Limb (tissue), 2 donors: ENCODE data around the gene CRYBA4.

Experiments
- DNase-seq, 2 donors: peaks; one replicate each; pipeline ENCODE4 v3.0.0-alpha.2; 2016; ENCODE audit errors: extremely low spot score in 2 of 2

The CRYBA4 gene

GRCh38 chr22:26624803-26625202 lies 3.0 kb downstream of the CRYBA4 start:
- no peak for DNase-seq

DNA sequence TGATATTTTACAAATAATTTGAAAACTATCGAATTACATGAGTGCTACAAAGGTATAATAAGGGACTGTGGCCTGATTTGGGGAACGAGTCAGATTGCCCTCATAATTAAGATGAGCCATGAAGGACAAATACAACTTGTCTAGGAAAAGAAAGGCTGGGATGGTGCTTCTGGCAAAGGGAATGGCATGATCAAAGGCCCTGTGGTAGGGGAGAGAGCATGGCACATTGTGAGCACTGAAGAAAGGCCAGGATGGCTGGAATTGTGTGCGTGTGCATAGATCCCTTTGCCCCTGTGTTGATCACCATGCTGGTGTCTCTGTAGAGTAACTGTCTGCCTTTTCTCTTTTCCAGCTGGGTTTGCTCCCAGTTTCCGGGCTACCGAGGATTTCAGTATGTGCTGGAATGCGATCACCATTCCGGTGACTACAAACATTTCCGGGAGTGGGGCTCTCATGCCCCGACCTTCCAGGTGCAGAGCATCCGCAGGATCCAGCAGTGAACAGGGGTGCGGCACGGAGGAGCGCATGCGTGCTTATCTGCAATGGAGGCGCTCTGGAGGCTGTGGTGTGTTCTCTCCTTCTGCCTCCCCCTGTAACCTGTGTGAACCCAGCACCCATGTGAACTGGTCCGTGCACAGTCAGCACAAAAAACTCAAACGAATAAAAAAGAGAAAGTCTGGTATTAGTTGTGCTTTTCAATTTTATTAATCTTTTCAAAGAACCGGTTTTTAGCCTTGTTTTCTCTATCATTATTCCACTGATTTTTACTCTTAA lies 8.4 kb downstream of the CRYBA4 start:
- no peak for DNase-seq

DNA sequence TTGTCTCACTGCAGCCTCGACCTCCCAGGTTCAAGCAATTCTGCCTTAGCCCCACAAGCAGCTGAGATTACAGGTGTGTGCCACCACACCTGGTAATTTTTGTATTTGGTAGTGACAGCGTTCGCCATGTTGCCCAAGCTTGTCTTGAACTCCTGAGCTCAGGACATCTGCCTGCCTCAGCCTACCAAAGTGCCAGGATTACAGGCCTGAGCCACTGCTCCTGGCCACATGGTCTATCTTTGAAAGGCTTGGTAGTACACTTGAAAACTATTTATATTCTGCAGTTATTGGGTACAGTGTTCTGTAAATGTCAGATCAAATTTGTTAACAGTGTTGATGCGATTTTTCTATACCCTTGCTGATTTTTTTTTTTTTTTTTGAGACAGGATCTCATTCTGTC lies 9.5 kb downstream of the CRYBA4 start:
- no peak for DNase-seq

GRCh38 chr22:26632422-26633155 lies 10.8 kb downstream of the CRYBA4 start:
- no peak for DNase-seq

DNA sequence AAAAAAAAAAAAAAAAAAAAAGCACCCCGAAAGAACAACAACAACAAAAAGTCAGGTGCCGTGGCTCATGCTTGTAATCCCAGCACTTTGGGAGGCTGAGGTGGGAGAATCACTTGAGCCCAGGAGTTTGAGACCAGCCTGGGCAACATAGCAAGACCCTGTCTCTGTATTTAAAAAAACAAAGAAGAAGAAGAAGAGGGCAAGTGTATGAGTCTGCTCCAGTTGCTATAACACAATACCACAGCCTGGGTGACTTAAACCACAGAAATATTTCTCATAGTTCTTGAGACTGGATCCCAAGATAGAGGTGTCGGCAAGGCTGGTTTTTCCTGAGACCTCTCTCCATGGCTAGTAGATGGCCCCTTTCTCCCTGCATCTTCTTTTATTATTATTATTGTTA lies 12.4 kb downstream of the CRYBA4 start:
- no peak for DNase-seq

DNA sequence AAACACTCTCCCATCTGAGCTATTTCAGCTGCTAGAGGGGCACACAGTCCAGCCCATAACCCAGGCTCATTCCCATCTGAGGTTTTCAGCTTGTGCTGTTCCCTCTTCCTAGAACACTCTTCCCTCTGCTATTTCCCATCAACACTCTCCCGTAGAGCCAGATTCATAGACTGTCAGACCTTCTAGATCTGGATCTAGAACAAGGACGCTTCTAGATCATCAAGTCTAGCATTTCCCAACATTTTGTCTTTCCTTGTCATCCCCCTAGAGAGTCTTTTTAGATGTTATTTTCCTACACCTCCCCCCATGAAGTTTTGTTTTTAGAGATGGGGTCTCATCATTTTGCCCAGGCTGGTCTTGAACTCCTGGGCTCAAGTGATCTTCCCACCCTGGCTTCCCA lies 13.4 kb downstream of the CRYBA4 start:
- DNase-seq, result no peak

- no peak for DNase-seq
Observed at GRCh38 chr22:26636296-26636695, 14.5 kb downstream of the CRYBA4 start.

GRCh38 chr22:26642465-26643417 lies 21.0 kb downstream of the CRYBA4 start:
- DNase-seq, result no peak

DNA sequence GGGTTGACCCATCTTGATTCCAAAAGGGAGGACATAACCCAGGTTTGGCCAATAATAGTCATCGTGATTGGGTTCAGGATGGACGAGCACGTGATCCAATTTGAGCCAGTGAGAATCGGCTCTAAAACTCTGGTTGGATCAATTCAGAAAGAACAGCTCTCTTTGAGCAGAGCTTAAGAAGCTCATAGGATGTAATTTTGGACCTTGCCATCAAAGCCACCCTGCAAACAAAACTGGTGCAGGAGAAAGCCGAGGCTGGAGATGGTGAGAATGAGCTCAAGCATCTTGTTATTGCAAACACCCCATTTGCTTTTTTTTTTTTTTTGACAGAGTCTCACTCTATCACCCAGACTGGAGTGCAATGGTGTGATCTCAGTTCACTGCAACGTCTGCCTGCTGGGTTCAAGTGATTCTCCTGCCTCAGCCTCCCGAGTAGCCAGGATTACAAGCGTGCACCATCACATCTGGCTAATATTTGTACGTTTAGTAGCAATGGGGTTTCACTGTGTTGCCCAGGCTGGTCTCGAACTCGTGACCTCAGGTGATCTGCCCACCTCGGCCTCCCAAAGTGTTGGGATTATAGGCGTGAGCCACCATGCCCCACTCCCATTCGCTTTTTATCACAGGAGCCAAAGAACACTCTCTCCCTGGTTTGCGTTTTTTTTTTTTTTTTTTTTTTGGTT lies 21.8 kb downstream of the CRYBA4 start:
- no peak for DNase-seq

DNA sequence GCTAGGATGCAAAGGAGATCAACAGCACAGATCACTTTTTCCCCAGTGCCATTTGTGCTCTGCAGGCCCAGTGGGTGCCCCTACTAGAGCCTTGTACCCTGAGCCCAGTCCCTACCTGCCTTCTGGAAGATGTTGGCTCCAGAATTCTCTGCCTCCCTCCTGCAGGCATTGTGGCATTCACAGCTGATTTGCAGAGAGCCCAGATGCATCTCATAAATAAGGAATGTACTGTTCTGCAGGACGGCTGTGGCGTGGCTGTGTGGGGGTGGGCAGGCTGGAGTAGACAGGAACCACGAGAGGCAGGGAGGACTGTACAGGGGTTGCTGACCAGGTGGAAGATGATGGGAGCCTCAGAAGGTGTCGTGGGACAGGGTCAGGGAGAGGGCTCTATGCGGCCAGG lies 24.4 kb downstream of the CRYBA4 start:
- no peak for DNase-seq

DNA sequence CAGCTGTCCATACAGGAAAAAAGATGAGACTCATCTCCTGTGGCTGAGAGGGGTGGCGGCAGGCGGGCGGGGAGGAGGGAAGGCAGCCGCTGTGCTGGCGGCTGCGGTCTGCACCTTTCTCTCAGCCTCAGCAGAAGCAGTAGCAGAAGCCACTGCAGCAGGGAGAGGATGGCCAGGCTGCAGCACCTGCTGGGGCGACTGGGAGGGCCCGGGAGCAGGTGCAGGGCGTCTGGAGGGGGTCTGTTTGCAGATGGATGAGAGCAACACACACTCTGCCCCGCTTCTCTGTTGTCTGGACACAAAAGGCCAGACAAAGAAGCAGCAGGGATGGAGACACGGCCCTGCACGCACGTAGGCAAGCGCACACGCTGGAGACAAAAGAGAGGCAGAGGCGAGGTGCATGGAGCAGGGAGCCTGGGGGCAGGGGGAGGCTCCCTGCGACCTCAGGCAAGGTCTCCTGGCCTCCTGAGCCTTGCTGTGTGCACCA lies 26.3 kb downstream of the CRYBA4 start:
- peak in 1 of 2 donors; percentile 67 for DNase-seq

GRCh38 chr22:26648528-26649388 lies 27.0 kb downstream of the CRYBA4 start:
- DNase-seq, result no peak

- no peak for DNase-seq
Observed at GRCh38 chr22:26650722-26651421, 29.1 kb downstream of the CRYBA4 start.

DNA sequence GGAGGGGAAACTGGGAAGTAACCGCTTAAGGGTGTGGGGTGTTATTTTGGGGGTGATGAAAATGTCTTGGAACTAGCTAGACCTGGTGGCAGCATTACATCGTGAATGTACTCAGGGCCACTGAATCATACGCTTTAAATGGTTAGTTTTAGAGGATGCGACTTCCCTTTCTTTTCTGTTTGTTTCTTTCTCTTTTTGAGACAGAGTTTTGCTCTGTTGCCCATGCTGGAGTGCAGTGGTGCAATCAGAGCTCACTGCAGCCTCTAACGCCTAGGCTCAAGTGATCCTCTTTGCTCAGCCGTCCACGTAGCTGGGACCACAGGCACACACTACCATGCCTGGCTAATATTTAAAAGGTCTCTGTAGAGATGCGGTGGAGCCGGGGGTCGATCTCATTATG lies 30.1 kb downstream of the CRYBA4 start:
- DNase-seq, result no peak

DNA sequence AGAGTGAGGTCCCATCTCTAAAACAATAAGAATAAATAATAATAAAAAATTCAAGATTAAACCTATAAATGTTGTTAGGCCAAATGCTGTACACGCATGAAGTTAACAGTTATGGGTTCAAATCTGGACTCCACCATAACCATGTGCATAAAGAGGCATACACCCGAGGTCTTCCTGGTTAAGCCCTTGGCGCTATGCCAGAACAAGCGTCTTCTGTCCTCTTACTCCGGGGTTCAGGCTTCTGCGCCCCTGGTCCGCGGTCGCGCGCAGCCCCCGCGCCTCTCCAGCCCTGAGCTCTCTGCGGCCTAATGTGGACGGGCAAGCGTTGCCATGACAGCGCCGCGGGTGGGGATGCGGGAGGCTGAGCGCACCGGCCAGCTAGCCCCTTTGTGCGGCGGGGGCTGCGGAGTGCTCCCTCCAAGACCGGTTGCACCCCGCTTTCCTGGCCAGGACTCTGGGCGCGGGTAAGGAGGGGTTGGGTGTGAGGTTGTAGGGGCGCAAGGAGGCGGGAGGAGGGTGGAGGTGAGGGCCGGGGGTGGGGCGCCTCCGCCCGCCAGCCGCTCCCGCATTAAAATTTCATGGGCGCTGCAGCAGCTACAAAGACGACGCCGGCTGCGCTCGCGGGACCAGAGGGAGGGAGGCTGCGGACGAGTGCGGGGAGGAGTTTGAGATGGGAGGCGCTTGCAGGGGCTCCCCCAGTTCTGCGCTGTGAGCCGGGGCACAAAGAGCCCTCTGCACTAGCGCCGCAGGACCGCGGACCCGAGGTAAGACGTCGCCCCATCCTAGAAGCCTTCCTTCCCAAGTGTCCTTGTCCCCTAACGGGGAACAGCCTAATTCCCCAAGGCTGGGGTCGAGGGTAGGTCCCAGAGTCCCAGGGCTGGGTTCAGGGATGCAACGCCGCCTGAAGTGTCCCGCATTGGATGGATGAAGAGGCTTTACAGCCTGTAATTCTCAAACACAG lies 35.4 kb downstream of the CRYBA4 start, which contains the start of gene MIAT:
TSS of gene MIAT (plus strand) at position 698 of the 961 bp plus-strand sequence.
- DNase-seq, result peak in 1 of 2 donors; percentile 83

- DNase-seq, result no peak
Observed at GRCh38 chr22:26658161-26658560, 36.4 kb downstream of the CRYBA4 start.

- peak; percentile 21 to 67 for DNase-seq
Observed at GRCh38 chr22:26658671-26659478, 37.1 kb downstream of the CRYBA4 start.
